ENCODE measurements around the gene GNG13. TPM values are rescaled to one million over a fixed set of nuclear protein-coding genes. Genes with fewer than 3 reads are reported as not detected.

The GNG13 gene
- total and polyA plus RNA-seq, 2 of the 4 experiments (the other 2 are of a cell fraction): not detected

DNA sequence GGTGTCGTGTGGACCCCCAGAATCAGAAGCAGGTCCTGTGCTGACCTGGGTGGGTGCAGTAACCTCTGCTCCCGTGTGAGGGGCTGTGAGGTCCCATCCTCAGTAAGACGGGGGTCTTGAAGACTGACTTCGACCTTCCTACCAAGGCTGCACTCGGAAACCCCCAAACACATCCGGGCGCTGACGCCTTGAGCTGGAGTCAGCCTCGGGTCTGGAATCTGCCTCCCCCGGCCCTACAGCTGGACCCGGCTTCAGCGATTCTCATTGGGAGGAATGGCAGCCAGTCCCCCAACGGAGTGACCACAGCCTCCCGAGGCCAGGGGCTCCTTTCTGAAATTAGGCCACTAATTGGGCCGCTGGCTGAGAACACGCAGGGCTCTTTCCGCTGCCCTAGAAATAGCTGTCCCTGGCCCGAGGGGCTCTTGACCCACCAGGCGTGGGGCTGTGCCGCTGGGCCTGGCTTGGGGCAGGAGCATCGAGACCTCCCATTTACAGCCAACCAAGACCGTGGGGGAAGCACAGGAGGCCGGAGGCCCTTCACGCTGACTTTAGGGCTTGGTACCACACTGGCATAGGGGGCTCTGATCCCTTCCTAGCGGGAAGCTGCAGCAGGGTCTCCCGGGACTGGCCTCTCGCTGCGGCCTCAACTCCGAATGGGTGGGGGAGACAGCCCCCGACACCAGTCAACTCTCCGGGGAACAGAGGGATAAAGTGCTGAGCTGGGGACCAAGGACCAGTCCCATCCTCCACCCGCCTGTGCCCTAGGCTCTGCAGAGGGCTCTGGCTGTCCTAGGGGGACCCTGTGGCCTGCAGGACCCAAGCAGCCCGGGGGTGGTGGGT lies 2.6 kb upstream of the GNG13 start:
- no peaks in the 10 kb centered on the region for H3K36me3 ChIP-seq (ENCODE audit: control insufficient read depth, insufficient read depth, low read length)
- H4K91ac ChIP-seq (ENCODE audit: insufficient read depth, low read depth, low read length): no peak overlapping the region
- no TSS peak for BruUV-seq (replicated peaks)
- no peak overlapping the region for H3K56ac ChIP-seq (ENCODE audit: extremely low read depth, insufficient read depth, low read length)
- no peak overlapping the region for H2AK9ac ChIP-seq (replicated peaks; ENCODE audit: low read depth, low read length, poor library complexity)
- no peak overlapping the region for H2BK120ac ChIP-seq (ENCODE audit: low read depth, low read length)
- H4K5ac ChIP-seq (ENCODE audit: low read depth, low read length): no peak overlapping the region
- dilution Hi-C loops (cut with HindIII; ENCODE audit: low sequenced_read_pairs, unreplicated experiment) (no loop called here), in situ Hi-C loops (cut with MboI; ENCODE audit: low sequenced_read_pairs) (loop anchor here (25.0 kb wide), 1 partner anchor 409 kb away; no protein-coding TSS in a partner anchor), intact Hi-C loops (cut with micrococcal nuclease) (no loop called here)
- no peaks in the 10 kb centered on the region for H4K20me1 ChIP-seq (ENCODE audit: insufficient read depth, low read length)
- H2BK15ac ChIP-seq (ENCODE audit: low read depth, low read length): no peak overlapping the region
- no peak overlapping the region for H2BK20ac ChIP-seq (ENCODE audit: low read depth, low read length)
- no peak overlapping the region for H3K23ac ChIP-seq (ENCODE audit: low read depth, low read length)
- peaks cover 0 to 4% of the 10 kb centered on the region in 2 experiments; a peak in 2 of 4 replicates for H3K79me1 ChIP-seq (ENCODE audit: low read depth in 1 of 2, low read length in 2 of 2)
- H3K9me3 ChIP-seq (ENCODE audit: control insufficient read depth, insufficient read depth, low read length): no peaks in the 10 kb centered on the region
- no peak overlapping the region for H3K4ac ChIP-seq (ENCODE audit: low read depth, low read length)
- no peak overlapping the region for H2AK5ac ChIP-seq (ENCODE audit: low read depth, low read length)
- 83% methylated on average over 9 of the region's 33 CpGs; no CpG with 5 or more reads in 1 of the 2 experiments for WGBS, 2 experiments (ENCODE audit: extremely low coverage in 2 of 2, insufficient read length in 1 of 2)
- no peak for ATAC-seq (ENCODE audit: low read depth)
- no peak overlapping the region for H3K18ac ChIP-seq (ENCODE audit: low read depth, low read length)
- H3K9ac ChIP-seq (ENCODE audit: low read depth, low read length): no peak overlapping the region
- peaks cover 20% of the 10 kb centered on the region for H3K27me3 ChIP-seq (ENCODE audit: control insufficient read depth, insufficient read depth, low read length)
- H3K4me3 ChIP-seq (ENCODE audit: insufficient read depth, low read depth, low read length): no peak overlapping the region
- H3K27ac ChIP-seq (ENCODE audit: insufficient read depth, low read length): no peak overlapping the region
- no peak overlapping the region for H2BK5ac ChIP-seq (ENCODE audit: low read depth, low read length, poor library complexity, severe bottlenecking)
- H2AFZ ChIP-seq (replicated peaks; ENCODE audit: low read length, poor library complexity): no peak overlapping the region
- no peak overlapping the region for H3K14ac ChIP-seq (replicated peaks; ENCODE audit: low read depth, low read length)
- no peak for TF ChIP-seq FOS (IDR thresholded peaks at IDR 0.05; ENCODE audit: low read depth, low read length)
- no peak overlapping the region for H3K4me2 ChIP-seq (ENCODE audit: low read depth, low read length)
- CTCF ChIA-PET: no interaction called here
- no peak overlapping the region for H4K8ac ChIP-seq (ENCODE audit: low read depth in 2 of 2, low read length in 2 of 2)
- POLR2A ChIA-PET (ENCODE audit: unreplicated experiment): no interaction called here
- no peaks in the 10 kb centered on the region for H3K9me1 ChIP-seq (ENCODE audit: insufficient read depth, low read length)
- no peaks in the 10 kb centered on the region for H3K4me1 ChIP-seq (ENCODE audit: control insufficient read depth, insufficient read depth, low read length)
- no peak for DNase-seq

Measured in IMR-90 (cell line).